ENCODE measurements around the gene CAPZB.

CAPZB gene

DNA sequence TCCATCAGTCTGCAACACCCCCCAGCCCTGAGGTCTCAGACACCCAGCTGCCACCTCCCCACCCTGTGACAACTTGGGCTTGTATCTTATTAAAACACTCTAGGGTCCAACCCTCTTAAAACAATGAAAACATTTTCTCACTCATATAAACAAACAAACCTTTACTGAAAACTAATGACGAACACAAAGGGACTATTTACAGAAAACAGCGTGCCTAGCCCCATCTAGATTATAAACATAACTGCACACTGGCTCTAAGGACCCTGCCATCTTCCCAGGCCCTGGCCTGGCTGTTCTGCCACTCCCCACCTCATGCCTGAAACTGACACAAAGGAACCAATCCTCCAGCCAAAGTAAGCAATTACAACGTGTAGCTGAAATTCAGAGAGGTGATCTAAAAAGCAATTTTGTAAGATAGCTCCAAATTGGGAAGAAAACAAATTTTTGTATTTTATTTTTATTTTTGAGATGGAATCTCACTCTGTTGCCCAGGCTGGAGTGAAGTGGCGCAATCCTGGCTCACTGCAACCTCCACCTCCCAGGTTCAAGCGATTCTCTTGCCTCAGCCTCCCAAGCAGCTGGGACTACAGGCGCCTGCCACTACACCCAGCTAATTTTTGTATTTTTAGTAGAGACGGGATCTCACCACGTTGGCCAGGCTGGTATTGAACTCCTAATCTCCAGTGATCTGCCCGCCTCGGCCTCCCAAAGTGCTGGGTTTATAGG is 40.9 kb downstream of the CAPZB start:
- no peak overlapping the region for H2AFZ ChIP-seq (ENCODE audit: low read depth, low read length, severe bottlenecking)
- H3K4me3 ChIP-seq (ENCODE audit: insufficient read depth, low read length, poor library complexity, severe bottlenecking) = no peak overlapping the region
- no peaks in the 10 kb centered on the region for H3K27me3 ChIP-seq (ENCODE audit: low read length)
- peaks cover 90% of the 10 kb centered on the region for H3K79me2 ChIP-seq (ENCODE audit: insufficient read depth, low read length)
- peaks cover 5% of the 10 kb centered on the region; the same call in 1 of the 2 replicates for H3F3A ChIP-seq (ENCODE audit: insufficient read depth)
- peaks cover 14% of the 10 kb centered on the region for H4K20me1 ChIP-seq (ENCODE audit: low read depth, low read length)
- H3K4me2 ChIP-seq (ENCODE audit: low read depth, low read length, poor library complexity, severe bottlenecking) = no peak overlapping the region
- H3K36me3 ChIP-seq (ENCODE audit: low read length) = no peaks in the 10 kb centered on the region
- no peaks in the 10 kb centered on the region for H3K9me2 ChIP-seq (replicated peaks; ENCODE audit: insufficient read depth, low read length)
- no peaks in the 10 kb centered on the region for H3K9me3 ChIP-seq (ENCODE audit: insufficient read depth, low read length)
- no peak overlapping the region for H3K27ac ChIP-seq (ENCODE audit: low read depth, low read length)
- H3K9ac ChIP-seq (ENCODE audit: low read length) = no peak overlapping the region
- TF ChIP-seq EZH2phosphoT487 (conservative IDR thresholded peaks at IDR 0.05; ENCODE audit: low read length) = no peak
- TF ChIP-seq CTCF (IDR thresholded peaks at IDR 0.05; ENCODE audit: insufficient read depth, low read length, poor library complexity, severe bottlenecking) = no peak

DNA sequence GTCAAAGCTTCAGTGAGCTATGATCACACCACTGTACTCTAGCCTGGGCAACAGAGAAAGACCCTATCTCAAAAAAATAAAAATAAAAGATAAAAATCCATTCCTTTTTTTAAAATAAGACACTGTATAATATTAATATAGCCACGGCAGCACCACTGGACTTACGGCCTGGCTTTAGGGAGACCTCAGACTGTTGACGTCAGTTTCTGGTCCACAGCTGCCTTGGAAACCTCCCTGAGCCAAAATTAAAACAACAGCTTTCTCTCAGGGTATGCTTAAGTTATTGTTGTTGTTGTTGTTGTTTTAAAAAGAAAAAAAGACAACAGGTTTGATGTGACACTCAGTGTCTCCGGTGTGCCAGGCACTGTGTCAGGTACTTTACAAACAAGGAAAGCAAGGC is 42.0 kb downstream of the CAPZB start:
- TF ChIP-seq CTCF (IDR thresholded peaks at IDR 0.05; ENCODE audit: insufficient read depth, low read length, poor library complexity, severe bottlenecking) (no peak), EZH2phosphoT487 (conservative IDR thresholded peaks at IDR 0.05; ENCODE audit: low read length) (no peak)
- no peaks in the 10 kb centered on the region for H3K27me3 ChIP-seq (ENCODE audit: low read length)
- no peak overlapping the region for H3K4me2 ChIP-seq (ENCODE audit: low read depth, low read length, poor library complexity, severe bottlenecking)
- H2AFZ ChIP-seq (ENCODE audit: low read depth, low read length, severe bottlenecking) = no peak overlapping the region
- H3K79me2 ChIP-seq (ENCODE audit: insufficient read depth, low read length) = peaks cover 89% of the 10 kb centered on the region
- H3K9me3 ChIP-seq (ENCODE audit: insufficient read depth, low read length) = no peaks in the 10 kb centered on the region
- peaks cover 14% of the 10 kb centered on the region for H4K20me1 ChIP-seq (ENCODE audit: low read depth, low read length)
- H3K9ac ChIP-seq (ENCODE audit: low read length) = no peak overlapping the region
- H3K4me3 ChIP-seq (ENCODE audit: insufficient read depth, low read length, poor library complexity, severe bottlenecking) = no peak overlapping the region
- H3K27ac ChIP-seq (ENCODE audit: low read depth, low read length) = no peak overlapping the region
- H3K9me2 ChIP-seq (replicated peaks; ENCODE audit: insufficient read depth, low read length) = no peaks in the 10 kb centered on the region
- H3F3A ChIP-seq (ENCODE audit: insufficient read depth) = peaks cover 5% of the 10 kb centered on the region; the same call in 1 of the 2 replicates
- no peaks in the 10 kb centered on the region for H3K36me3 ChIP-seq (ENCODE audit: low read length)

GRCh38 chr1:19442154-19443096 is 42.9 kb downstream of the CAPZB start:
- peaks cover 5% of the 10 kb centered on the region; the same call in 1 of the 2 replicates for H3F3A ChIP-seq (ENCODE audit: insufficient read depth)
- no peaks in the 10 kb centered on the region for H3K9me2 ChIP-seq (replicated peaks; ENCODE audit: insufficient read depth, low read length)
- H4K20me1 ChIP-seq (ENCODE audit: low read depth, low read length) = peaks cover 18% of the 10 kb centered on the region
- no peaks in the 10 kb centered on the region for H3K36me3 ChIP-seq (ENCODE audit: low read length)
- no peak overlapping the region for H3K9ac ChIP-seq (ENCODE audit: low read length)
- TF ChIP-seq CTCF (IDR thresholded peaks at IDR 0.05; ENCODE audit: insufficient read depth, low read length, poor library complexity, severe bottlenecking) = no peak
- no peak for TF ChIP-seq EZH2phosphoT487 (conservative IDR thresholded peaks at IDR 0.05; ENCODE audit: low read length)
- no peak overlapping the region for H2AFZ ChIP-seq (ENCODE audit: low read depth, low read length, severe bottlenecking)
- no peak overlapping the region for H3K4me3 ChIP-seq (ENCODE audit: insufficient read depth, low read length, poor library complexity, severe bottlenecking)
- no peak overlapping the region for H3K4me2 ChIP-seq (ENCODE audit: low read depth, low read length, poor library complexity, severe bottlenecking)
- H3K27me3 ChIP-seq (ENCODE audit: low read length) = no peaks in the 10 kb centered on the region
- H3K9me3 ChIP-seq (ENCODE audit: insufficient read depth, low read length) = no peaks in the 10 kb centered on the region
- H3K27ac ChIP-seq (ENCODE audit: low read depth, low read length) = no peak overlapping the region
- H3K79me2 ChIP-seq (ENCODE audit: insufficient read depth, low read length) = peaks cover 88% of the 10 kb centered on the region
